Measurements from ENCODE around the gene RGS7. TPM values are rescaled to one million over a fixed set of nuclear protein-coding genes. Genes with fewer than 3 reads are reported as not detected.

RGS7 gene
- total RNA-seq, 1 donor from 2014 or later, result 1.9 TPM

- no peaks in the 10 kb centered on the region for H3K4me1 Mint-ChIP-seq
- H3K27me3 Mint-ChIP-seq (ENCODE audit: low read depth), result peaks cover 4% of the 10 kb centered on the region
- H3K36me3 Mint-ChIP-seq, result peaks cover 5% of the 10 kb centered on the region
- H3K27ac Mint-ChIP-seq, result no peak overlapping the region
- no peak for DNase-seq (ENCODE audit: low spot score in 2 of 2, unreplicated experiment in 2 of 2)
- peaks cover 19% of the 10 kb centered on the region for H3K9me3 Mint-ChIP-seq
- TF ChIP-seq, protein P1, sequence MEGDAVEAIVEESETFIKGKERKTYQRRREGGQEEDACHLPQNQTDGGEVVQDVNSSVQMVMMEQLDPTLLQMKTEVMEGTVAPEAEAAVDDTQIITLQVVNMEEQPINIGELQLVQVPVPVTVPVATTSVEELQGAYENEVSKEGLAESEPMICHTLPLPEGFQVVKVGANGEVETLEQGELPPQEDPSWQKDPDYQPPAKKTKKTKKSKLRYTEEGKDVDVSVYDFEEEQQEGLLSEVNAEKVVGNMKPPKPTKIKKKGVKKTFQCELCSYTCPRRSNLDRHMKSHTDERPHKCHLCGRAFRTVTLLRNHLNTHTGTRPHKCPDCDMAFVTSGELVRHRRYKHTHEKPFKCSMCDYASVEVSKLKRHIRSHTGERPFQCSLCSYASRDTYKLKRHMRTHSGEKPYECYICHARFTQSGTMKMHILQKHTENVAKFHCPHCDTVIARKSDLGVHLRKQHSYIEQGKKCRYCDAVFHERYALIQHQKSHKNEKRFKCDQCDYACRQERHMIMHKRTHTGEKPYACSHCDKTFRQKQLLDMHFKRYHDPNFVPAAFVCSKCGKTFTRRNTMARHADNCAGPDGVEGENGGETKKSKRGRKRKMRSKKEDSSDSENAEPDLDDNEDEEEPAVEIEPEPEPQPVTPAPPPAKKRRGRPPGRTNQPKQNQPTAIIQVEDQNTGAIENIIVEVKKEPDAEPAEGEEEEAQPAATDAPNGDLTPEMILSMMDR (IDR thresholded peaks at IDR 0.05; ENCODE audit: unreplicated experiment), result no peak
- no peak overlapping the region for H3K4me3 Mint-ChIP-seq
Observed at GRCh38 chr1:240941701-240942370, 415.2 kb downstream of the RGS7 start.

GRCh38 chr1:240936911-240937668 lies 419.9 kb downstream of the RGS7 start:
- H3K36me3 Mint-ChIP-seq, result peaks cover 6% of the 10 kb centered on the region
- TF ChIP-seq, protein P1 (IDR thresholded peaks at IDR 0.05; ENCODE audit: unreplicated experiment), result no peak
- H3K4me1 Mint-ChIP-seq, result no peaks in the 10 kb centered on the region
- DNase-seq (ENCODE audit: low spot score in 2 of 2, unreplicated experiment in 2 of 2), result no peak
- H3K27me3 Mint-ChIP-seq (ENCODE audit: low read depth), result peaks cover 4% of the 10 kb centered on the region
- H3K9me3 Mint-ChIP-seq, result peaks cover 29% of the 10 kb centered on the region
- no peak overlapping the region for H3K4me3 Mint-ChIP-seq
- no peak overlapping the region for H3K27ac Mint-ChIP-seq

DNA sequence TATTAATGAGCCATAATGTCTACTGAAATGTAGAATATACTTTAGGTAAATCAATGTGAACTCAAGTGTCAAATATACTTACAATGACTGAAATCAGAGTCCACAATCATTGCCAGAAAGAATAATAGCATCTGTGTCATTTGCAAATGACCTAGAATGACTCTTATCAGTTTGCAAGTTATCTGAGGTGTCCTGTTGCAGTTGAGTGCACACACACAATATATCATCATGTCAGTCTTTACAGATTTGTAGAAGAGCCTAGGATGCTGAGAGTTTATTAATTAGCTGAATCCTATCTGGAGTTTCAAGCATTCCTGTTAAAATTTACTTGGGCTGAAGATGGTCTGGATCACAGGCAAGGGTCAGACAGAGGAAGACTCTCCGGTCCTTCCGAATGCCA lies 421.1 kb downstream of the RGS7 start:
- Mint-ChIP-seq H3K9me3 (peaks cover 29% of the 10 kb centered on the region), H3K27ac (no peak overlapping the region), H3K4me3 (no peak overlapping the region), H3K36me3 (peaks cover 6% of the 10 kb centered on the region), H3K27me3 (ENCODE audit: low read depth) (peaks cover 2% of the 10 kb centered on the region), H3K4me1 (no peaks in the 10 kb centered on the region)
- no peak for DNase-seq (ENCODE audit: low spot score in 2 of 2, unreplicated experiment in 2 of 2)
- TF ChIP-seq, protein P1 (IDR thresholded peaks at IDR 0.05; ENCODE audit: unreplicated experiment), result no peak

GRCh38 chr1:240931031-240931430 lies 426.0 kb downstream of the RGS7 start:
- Mint-ChIP-seq H3K27me3 (ENCODE audit: low read depth) (no peaks in the 10 kb centered on the region), H3K4me3 (no peak overlapping the region), H3K9me3 (peaks cover 3% of the 10 kb centered on the region), H3K4me1 (no peaks in the 10 kb centered on the region), H3K36me3 (no peaks in the 10 kb centered on the region), H3K27ac (no peak overlapping the region)
- no peak for DNase-seq (ENCODE audit: low spot score in 2 of 2, unreplicated experiment in 2 of 2)
- TF ChIP-seq, protein P1 (IDR thresholded peaks at IDR 0.05; ENCODE audit: unreplicated experiment), result no peak

GRCh38 chr1:240928265-240928664 lies 428.7 kb downstream of the RGS7 start:
- H3K27me3 Mint-ChIP-seq (ENCODE audit: low read depth), result no peaks in the 10 kb centered on the region
- peaks cover 4% of the 10 kb centered on the region for H3K9me3 Mint-ChIP-seq
- H3K27ac Mint-ChIP-seq, result no peak overlapping the region
- DNase-seq (ENCODE audit: low spot score in 2 of 2, unreplicated experiment in 2 of 2), result no peak
- H3K4me1 Mint-ChIP-seq, result no peaks in the 10 kb centered on the region
- no peaks in the 10 kb centered on the region for H3K36me3 Mint-ChIP-seq
- H3K4me3 Mint-ChIP-seq, result no peak overlapping the region
- TF ChIP-seq, protein P1 (IDR thresholded peaks at IDR 0.05; ENCODE audit: unreplicated experiment), result no peak

Measured in mesothelial cell of epicardium (in vitro differentiated cells).